C4-2B (cell line): ENCODE results near the gene VPS13D.

ENCODE experiments used
- ZFX ChIP-seq: fragments of 450-650 bp; IDR thresholded peaks from 2 replicates; pipeline ENCODE4 v1.6.1; 2017
- TF ChIP-seq, protein P1 (sequence below): fragments of 450-650 bp; conservative IDR thresholded peaks from 2 replicates; pipeline ENCODE4 v1.5.1; 2017; ENCODE audit warnings: mild to moderate bottlenecking

DNA sequence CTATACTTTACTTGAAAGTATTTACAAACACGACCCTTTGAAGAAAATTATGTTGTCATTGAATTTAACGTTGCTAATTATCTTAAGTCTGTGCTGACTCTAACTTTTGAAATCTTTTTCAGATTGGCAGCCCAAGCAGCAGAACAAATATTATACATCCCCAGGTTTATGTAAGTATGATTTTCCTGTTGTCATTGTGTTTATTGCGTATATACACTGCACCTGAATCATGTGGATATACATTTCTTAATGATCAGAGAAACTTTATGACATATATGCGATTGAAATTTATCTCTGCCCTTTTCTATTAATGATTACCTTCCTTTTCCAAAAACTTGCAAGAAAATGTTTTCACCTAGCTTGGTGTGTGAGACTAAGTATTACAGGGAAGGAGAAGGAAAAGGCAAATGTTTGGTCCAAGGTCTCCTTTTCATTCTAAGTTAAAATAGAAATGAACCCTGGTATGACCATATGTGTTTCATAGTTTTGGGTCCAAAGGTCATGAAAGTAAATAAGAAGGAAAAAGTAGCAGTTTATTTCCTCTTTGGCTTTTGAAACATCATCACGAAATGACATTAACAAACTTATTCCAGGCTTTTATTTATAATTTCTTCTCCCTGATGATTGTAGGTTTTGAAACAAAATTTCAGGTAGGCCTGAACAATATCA lies 116.8 kb downstream of the VPS13D start:
- TF ChIP-seq, protein P1, sequence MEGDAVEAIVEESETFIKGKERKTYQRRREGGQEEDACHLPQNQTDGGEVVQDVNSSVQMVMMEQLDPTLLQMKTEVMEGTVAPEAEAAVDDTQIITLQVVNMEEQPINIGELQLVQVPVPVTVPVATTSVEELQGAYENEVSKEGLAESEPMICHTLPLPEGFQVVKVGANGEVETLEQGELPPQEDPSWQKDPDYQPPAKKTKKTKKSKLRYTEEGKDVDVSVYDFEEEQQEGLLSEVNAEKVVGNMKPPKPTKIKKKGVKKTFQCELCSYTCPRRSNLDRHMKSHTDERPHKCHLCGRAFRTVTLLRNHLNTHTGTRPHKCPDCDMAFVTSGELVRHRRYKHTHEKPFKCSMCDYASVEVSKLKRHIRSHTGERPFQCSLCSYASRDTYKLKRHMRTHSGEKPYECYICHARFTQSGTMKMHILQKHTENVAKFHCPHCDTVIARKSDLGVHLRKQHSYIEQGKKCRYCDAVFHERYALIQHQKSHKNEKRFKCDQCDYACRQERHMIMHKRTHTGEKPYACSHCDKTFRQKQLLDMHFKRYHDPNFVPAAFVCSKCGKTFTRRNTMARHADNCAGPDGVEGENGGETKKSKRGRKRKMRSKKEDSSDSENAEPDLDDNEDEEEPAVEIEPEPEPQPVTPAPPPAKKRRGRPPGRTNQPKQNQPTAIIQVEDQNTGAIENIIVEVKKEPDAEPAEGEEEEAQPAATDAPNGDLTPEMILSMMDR: no peak
- TF ChIP-seq ZFX: no peak
